ENCODE data around the gene STRA8.

GRCh38 chr7:135247746-135248471 lies 14.3 kb downstream of the STRA8 start:
- no peak for TF ChIP-seq CTCF (conservative IDR thresholded peaks at IDR 0.05 in 1 of 2, IDR thresholded peaks at IDR 0.05 in 1 of 2; ENCODE audit: extremely low read depth in 1 of 2, insufficient read depth in 1 of 2, low read depth in 1 of 2, low read length in 2 of 2)
- no peak for TF ChIP-seq EZH2 (IDR thresholded peaks at IDR 0.05; ENCODE audit: borderline replicate concordance, low read length)
